PC-9 (cell line): Measurements from ENCODE around the gene ADAMTSL2. TPM values are rescaled to one million over a fixed set of nuclear protein-coding genes. Genes with fewer than 3 reads are reported as not detected.

Experiments
- BruUV-seq: library from RNA; stranded (reverse); fragments of 400-500 nt; replicated peaks from 2 replicates; lab custom pipeline; 2021; lab: Mats Ljungman, UMichigan
- CTCF ChIA-PET: fragments of 300-600 bp; sonication (Branson Sonifier 250); formaldehyde crosslinking; loops from one replicate; lab custom pipeline; 2022; ENCODE audit warnings: antibody characterized with exemption; lab: Charles Lee
- POLR2A ChIA-PET: fragments of 300-600 bp; sonication (Branson Sonifier 250); formaldehyde crosslinking; loops from one replicate; lab custom pipeline; 2022; ENCODE audit warnings: antibody characterized with exemption; ENCODE audit not compliant: unreplicated experiment; lab: Charles Lee
- DNase-seq, 2 experiments: peaks; one replicate each; pipeline versions ENCODE4 v3.0.0 to v3.0.0-alpha.2; 2015 to 2022; ENCODE audit warnings: mixed read lengths in 1 of 2
- H2AFZ ChIP-seq: fragments of 200-600 bp; sonication (generic); 2 replicates; pipeline ENCODE4 v1.8.1; 2017; ENCODE audit warnings: antibody characterized with exemption
- H3F3A ChIP-seq: fragments of 200-600 bp; sonication (generic); 2 replicates; pipeline ENCODE4 v1.8.1; 2017; ENCODE audit warnings: antibody characterized with exemption, mild to moderate bottlenecking, low read depth; ENCODE audit not compliant: insufficient read depth
- H3K27ac ChIP-seq: fragments of 200-600 bp; sonication (generic); 2 replicates; pipeline ENCODE4 v1.6.1; 2016; ENCODE audit warnings: mixed run types
- H3K27me3 ChIP-seq: fragments of 200-600 bp; sonication (generic); 2 replicates; pipeline ENCODE4 v1.6.1; 2016; ENCODE audit warnings: low read depth, mixed run types; ENCODE audit not compliant: insufficient read depth
- H3K36me3 ChIP-seq: fragments of 200-600 bp; sonication (generic); 2 replicates; pipeline ENCODE4 v1.6.1; 2016; ENCODE audit warnings: low read depth, mixed run types
- H3K4me1 ChIP-seq: fragments of 200-600 bp; sonication (generic); replicated peaks from 2 replicates; pipeline ENCODE4 v1.6.1; 2016; ENCODE audit warnings: mixed run types; ENCODE audit not compliant: insufficient read depth
- H3K4me2 ChIP-seq: fragments of 200-600 bp; sonication (generic); 2 replicates; pipeline ENCODE4 v1.6.1; 2017; ENCODE audit warnings: mixed run types
- H3K4me3 ChIP-seq: fragments of 200-600 bp; sonication (generic); 2 replicates; pipeline ENCODE4 v1.6.1; 2016; ENCODE audit warnings: mixed run types
- H3K79me2 ChIP-seq: fragments of 200-600 bp; sonication (generic); 2 replicates; pipeline ENCODE4 v1.6.1; 2017; ENCODE audit warnings: low read depth, mixed run types
- H3K9me2 ChIP-seq: fragments of 200-600 bp; sonication (generic); 2 replicates; pipeline ENCODE4 v1.8.1; 2017; ENCODE audit warnings: mild to moderate bottlenecking; ENCODE audit not compliant: insufficient read depth
- H3K9me3 ChIP-seq: fragments of 200-600 bp; sonication (generic); 2 replicates; pipeline ENCODE4 v1.8.1; 2016; ENCODE audit warnings: low read depth; ENCODE audit not compliant: insufficient read depth
- H4K20me1 ChIP-seq: fragments of 200-600 bp; sonication (generic); 2 replicates; pipeline ENCODE4 v1.8.1; 2017; ENCODE audit not compliant: insufficient read depth
- EZH2 ChIP-seq: fragments of 200-600 bp; sonication (generic); IDR thresholded peaks from 2 replicates; pipeline ENCODE4 v1.8.0; 2017; ENCODE audit warnings: antibody characterized with exemption, low read depth
- intact Hi-C: fragments of 100-400 bp; cut with micrococcal nuclease; formaldehyde crosslinking; loops from one replicate; pipeline ENCODE4 v1.10.0; 2022; ENCODE audit not compliant: unreplicated experiment
- total RNA-seq: library from RNA; stranded (reverse); gene quantifications from 2 replicates; pipeline ENCODE4 v1.2.3, GENCODE V29; 2021
- TF ChIP-seq, protein P1 (sequence below): fragments of 200-600 bp; sonication (generic); conservative IDR thresholded peaks from 2 replicates; pipeline ENCODE4 v1.6.1; 2017; ENCODE audit warnings: mixed run types, antibody characterized with exemption, mild to moderate bottlenecking, moderate library complexity

Gene ADAMTSL2
- total RNA-seq, 1 experiment from 2014 or later: 0.39 TPM

- no peaks in the 10 kb centered on the region for H3K9me3 ChIP-seq
- H3F3A ChIP-seq: peaks cover under 1% of the 10 kb centered on the region
- no peak overlapping the region for H3K27ac ChIP-seq
- no peaks in the 10 kb centered on the region for H3K79me2 ChIP-seq
- BruUV-seq: no TSS peak
- peaks cover 10% of the 10 kb centered on the region for H3K4me1 ChIP-seq
- H3K4me3 ChIP-seq: no peak overlapping the region
- DNase-seq: no peak
- ChIA-PET POLR2A (interaction anchor here (0.5 kb wide), 1 partner anchor 211 kb away, joined by 6 read pairs; no protein-coding TSS in a partner anchor), CTCF (no interaction called here)
- TF ChIP-seq, protein P1, sequence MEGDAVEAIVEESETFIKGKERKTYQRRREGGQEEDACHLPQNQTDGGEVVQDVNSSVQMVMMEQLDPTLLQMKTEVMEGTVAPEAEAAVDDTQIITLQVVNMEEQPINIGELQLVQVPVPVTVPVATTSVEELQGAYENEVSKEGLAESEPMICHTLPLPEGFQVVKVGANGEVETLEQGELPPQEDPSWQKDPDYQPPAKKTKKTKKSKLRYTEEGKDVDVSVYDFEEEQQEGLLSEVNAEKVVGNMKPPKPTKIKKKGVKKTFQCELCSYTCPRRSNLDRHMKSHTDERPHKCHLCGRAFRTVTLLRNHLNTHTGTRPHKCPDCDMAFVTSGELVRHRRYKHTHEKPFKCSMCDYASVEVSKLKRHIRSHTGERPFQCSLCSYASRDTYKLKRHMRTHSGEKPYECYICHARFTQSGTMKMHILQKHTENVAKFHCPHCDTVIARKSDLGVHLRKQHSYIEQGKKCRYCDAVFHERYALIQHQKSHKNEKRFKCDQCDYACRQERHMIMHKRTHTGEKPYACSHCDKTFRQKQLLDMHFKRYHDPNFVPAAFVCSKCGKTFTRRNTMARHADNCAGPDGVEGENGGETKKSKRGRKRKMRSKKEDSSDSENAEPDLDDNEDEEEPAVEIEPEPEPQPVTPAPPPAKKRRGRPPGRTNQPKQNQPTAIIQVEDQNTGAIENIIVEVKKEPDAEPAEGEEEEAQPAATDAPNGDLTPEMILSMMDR: no peak
- TF ChIP-seq EZH2: no peak
- H3K9me2 ChIP-seq: no peaks in the 10 kb centered on the region
- H3K4me2 ChIP-seq: no peak overlapping the region
- intact Hi-C loops: no loop called here
- no peaks in the 10 kb centered on the region for H4K20me1 ChIP-seq
- no peaks in the 10 kb centered on the region for H3K36me3 ChIP-seq
- peaks cover 55% of the 10 kb centered on the region for H3K27me3 ChIP-seq
- no peak overlapping the region for H2AFZ ChIP-seq
Measured at GRCh38 chr9:133490201-133490681, 44.3 kb upstream of the ADAMTSL2 start.

- Histone ChIP-seq H3K9me3 (no peaks in the 10 kb centered on the region), H3K4me2 (no peak overlapping the region), H3K4me3 (no peak overlapping the region), H4K20me1 (no peaks in the 10 kb centered on the region), H3K36me3 (no peaks in the 10 kb centered on the region), H3K27me3 (peaks cover 60% of the 10 kb centered on the region), H3K79me2 (no peaks in the 10 kb centered on the region), H2AFZ (no peak overlapping the region), H3K4me1 (peaks cover 2% of the 10 kb centered on the region), H3K27ac (no peak overlapping the region), H3K9me2 (no peaks in the 10 kb centered on the region), H3F3A (peaks cover 8% of the 10 kb centered on the region)
- no peak for TF ChIP-seq EZH2
- TF ChIP-seq, protein P1: no peak
- BruUV-seq: no TSS peak
- ChIA-PET CTCF (interaction anchor here (0.6 kb wide), 1 partner anchor 88 kb away, joined by 7 read pairs; no protein-coding TSS in a partner anchor), POLR2A (no interaction called here)
- no peak for DNase-seq
- intact Hi-C loops: no loop called here
Measured at GRCh38 chr9:133490865-133491655, 43.4 kb upstream of the ADAMTSL2 start.

DNA sequence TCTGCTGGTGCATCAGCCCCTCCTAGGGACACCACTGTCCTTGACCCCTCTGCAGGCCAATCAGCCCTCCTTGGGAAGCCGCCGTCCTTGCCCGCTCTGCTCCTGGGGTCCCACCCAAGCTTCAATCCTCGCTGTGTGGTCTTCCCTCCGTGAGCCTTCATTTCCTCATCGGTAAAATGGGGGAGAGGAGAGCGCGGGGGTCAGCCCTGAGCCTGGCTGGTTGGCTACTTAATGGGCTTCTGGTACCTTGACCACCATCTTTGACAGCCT lies 42.9 kb upstream of the ADAMTSL2 start:
- no peak for DNase-seq
- CTCF ChIA-PET: no interaction called here
- H3K79me2 ChIP-seq: no peaks in the 10 kb centered on the region

More for the DNA sequence above, 42.9 kb upstream of the ADAMTSL2 start:
- H2AFZ ChIP-seq: no peak overlapping the region
- intact Hi-C loops: no loop called here
- H3F3A ChIP-seq: peaks cover 8% of the 10 kb centered on the region
- no peaks in the 10 kb centered on the region for H3K4me1 ChIP-seq
- H3K27me3 ChIP-seq: peaks cover 65% of the 10 kb centered on the region
- H3K4me3 ChIP-seq: no peak overlapping the region
- no peaks in the 10 kb centered on the region for H3K9me3 ChIP-seq
- no peaks in the 10 kb centered on the region for H3K36me3 ChIP-seq
- no peak overlapping the region for H3K4me2 ChIP-seq
- H3K27ac ChIP-seq: no peak overlapping the region
- H4K20me1 ChIP-seq: no peaks in the 10 kb centered on the region
- no TSS peak for BruUV-seq
- TF ChIP-seq, protein P1: no peak
- no peak for TF ChIP-seq EZH2
- no peaks in the 10 kb centered on the region for H3K9me2 ChIP-seq
- POLR2A ChIA-PET: no interaction called here
